ENCODE results near the gene TDRKH. TPM values are rescaled to one million over a fixed set of nuclear protein-coding genes. Genes with fewer than 3 reads are reported as not detected.

TDRKH gene
- total and polyA plus RNA-seq, 2 experiments from 2014 or later = 10.2 to 25.6 TPM

GRCh38 chr1:151762941-151763921, 27.1 kb downstream of the TDRKH start, which contains the start of gene MRPL9:
Gene MRPL9, minus strand, starts transcription at chr1:151763496. Its CDS starts 17 bp downstream, at chr1:151763479.
- Mint-ChIP-seq H3K36me3 (ENCODE audit: low read depth) (peaks cover 32% of the 10 kb centered on the region), H3K27ac (peak within 1 kb of the TSS; percentile 67), H3K4me1 (peaks cover 4% of the 10 kb centered on the region; the same call in 2 of the 3 replicates), H3K4me3 (peak within 1 kb of the TSS; percentile 80), H3K9me3 (no peaks in the 10 kb centered on the region), H3K27me3 (ENCODE audit: insufficient read depth, low read depth, poor library complexity) (no peaks in the 10 kb centered on the region)
- ATAC-seq = peak; percentile 100
- H3K4me2 ChIP-seq = peak within 1 kb of the TSS; percentile 89
- H3K27me3 ChIP-seq (ENCODE audit: insufficient read depth) = no peaks in the 10 kb centered on the region
- no peaks in the 10 kb centered on the region for H3K9me2 ChIP-seq (ENCODE audit: insufficient read depth)
- peaks cover 23% of the 10 kb centered on the region for H3K36me3 ChIP-seq (ENCODE audit: insufficient read depth)
- H3K4me3 ChIP-seq = peak within 1 kb of the TSS; percentile 97
- peaks cover 9% of the 10 kb centered on the region for H3K79me2 ChIP-seq (replicated peaks; ENCODE audit: insufficient read depth)
- peak within 1 kb of the TSS; percentile 90 for H2AFZ ChIP-seq
- peak within 1 kb of the TSS; percentile 90 for H3K27ac ChIP-seq (ENCODE audit: low read depth)
- DNase-seq (ENCODE audit: low spot score) = peak; percentile 90
- peaks cover 5% of the 10 kb centered on the region; the same call in 1 of the 2 replicates for H3K4me1 ChIP-seq (ENCODE audit: insufficient read depth)
- no peaks in the 10 kb centered on the region for H3F3A ChIP-seq (replicated peaks; ENCODE audit: low read depth)
- TF ChIP-seq REST (IDR thresholded peaks at IDR 0.05; ENCODE audit: unreplicated experiment) (no peak), EZH2 (IDR thresholded peaks at IDR 0.05; ENCODE audit: low read depth, unreplicated experiment) (no peak), POLR2AphosphoS5 (IDR thresholded peaks at IDR 0.05; ENCODE audit: low read depth) (peak; percentile 68), ZNF114 (CRISPR knock-in tag; IDR thresholded peaks at IDR 0.05) (no peak), ZNF331 (CRISPR knock-in tag; IDR thresholded peaks at IDR 0.05; ENCODE audit: low read depth) (no peak), ETS1 (IDR thresholded peaks at IDR 0.05) (peak; percentile 75), JUNB (IDR thresholded peaks at IDR 0.05; ENCODE audit: unreplicated experiment) (no peak), EZH2phosphoT487 (IDR thresholded peaks at IDR 0.05; ENCODE audit: unreplicated experiment) (no peak), ZNF462 (CRISPR knock-in tag; IDR thresholded peaks at IDR 0.05) (no peak), STAT1 (IDR thresholded peaks at IDR 0.05; ENCODE audit: unreplicated experiment) (no peak), CREB1 (CRISPR knock-in tag; IDR thresholded peaks at IDR 0.05; ENCODE audit: low read depth) (peak; percentile 73), CTCF (conservative IDR thresholded peaks at IDR 0.05; ENCODE audit: low read depth in 2 of 2) (no peak), NANOG (IDR thresholded peaks at IDR 0.05; ENCODE audit: borderline replicate concordance) (no peak)
- H4K20me1 ChIP-seq (replicated peaks; ENCODE audit: insufficient read depth) = no peaks in the 10 kb centered on the region

Data from GM23338 (cell line).